ENCODE measurements around the gene EHD3.
"Not testable (repeated sequence)": the region's sequence is repeated elsewhere in the genome, so short reads cannot be mapped to it uniquely, and the experiment has no call there.

Gene EHD3

GRCh38 chr2:31282634-31283033, 48.7 kb downstream of the EHD3 start:
- no peak for TF ChIP-seq CTCF (IDR thresholded peaks at IDR 0.05; ENCODE audit: low read depth, low read length, missing control alignments)
- Histone ChIP-seq H3K4me3 (ENCODE audit: low read depth, low read length) (no peak overlapping the region), H3K27me3 (replicated peaks) (no peaks in the 10 kb centered on the region), H3K36me3 (replicated peaks) (no peaks in the 10 kb centered on the region), H3K27ac (no peak overlapping the region)
- in situ Hi-C loops (cut with HindIII; ENCODE audit: low pct_ligation_motif_present, low sequenced_read_pairs) = no loop called here
- no peak for DNase-seq

- H3K4me3 ChIP-seq (ENCODE audit: low read depth, low read length); H3K36me3 ChIP-seq (replicated peaks); DNase-seq; in situ Hi-C loops (cut with HindIII; ENCODE audit: low pct_ligation_motif_present, low sequenced_read_pairs); H3K27ac ChIP-seq; H3K27me3 ChIP-seq (replicated peaks): not testable (repeated sequence)
Measured at GRCh38 chr2:31283193-31283919, 49.4 kb downstream of the EHD3 start.

GRCh38 chr2:31284107-31284506, 50.2 kb downstream of the EHD3 start:
- Histone ChIP-seq H3K36me3 (replicated peaks) (no peaks in the 10 kb centered on the region), H3K27ac (no peak overlapping the region), H3K27me3 (replicated peaks) (no peaks in the 10 kb centered on the region), H3K4me3 (ENCODE audit: low read depth, low read length) (no peak overlapping the region)
- DNase-seq = no peak
- in situ Hi-C loops (cut with HindIII; ENCODE audit: low pct_ligation_motif_present, low sequenced_read_pairs) = no loop called here
- TF ChIP-seq CTCF (IDR thresholded peaks at IDR 0.05; ENCODE audit: low read depth, low read length, missing control alignments) = no peak

- in situ Hi-C loops (cut with HindIII; ENCODE audit: low pct_ligation_motif_present, low sequenced_read_pairs) = no loop called here
- TF ChIP-seq CTCF (IDR thresholded peaks at IDR 0.05; ENCODE audit: low read depth, low read length, missing control alignments) = no peak
Measured at GRCh38 chr2:31286230-31286629, 52.3 kb downstream of the EHD3 start.

GRCh38 chr2:31286961-31287550, 53.1 kb downstream of the EHD3 start:
- DNase-seq = peak; percentile 54
- no peak for TF ChIP-seq CTCF (IDR thresholded peaks at IDR 0.05; ENCODE audit: low read depth, low read length, missing control alignments)
- in situ Hi-C loops (cut with HindIII; ENCODE audit: low pct_ligation_motif_present, low sequenced_read_pairs) = no loop called here
- Histone ChIP-seq H3K27me3 (replicated peaks) (no peaks in the 10 kb centered on the region), H3K27ac (peak overlapping the region; percentile 41), H3K36me3 (replicated peaks) (no peaks in the 10 kb centered on the region), H3K4me3 (ENCODE audit: low read depth, low read length) (no peak overlapping the region)

More at GRCh38 chr2:31286230-31286629, 52.3 kb downstream of the EHD3 start:
- Histone ChIP-seq H3K4me3 (ENCODE audit: low read depth, low read length) (no peak overlapping the region), H3K27ac (no peak overlapping the region), H3K36me3 (replicated peaks) (no peaks in the 10 kb centered on the region), H3K27me3 (replicated peaks) (no peaks in the 10 kb centered on the region)
- DNase-seq = no peak

GRCh38 chr2:31287654-31288053, 53.7 kb downstream of the EHD3 start:
- in situ Hi-C loops (cut with HindIII; ENCODE audit: low pct_ligation_motif_present, low sequenced_read_pairs) = no loop called here
- DNase-seq = peak; percentile 14
- H3K36me3 ChIP-seq (replicated peaks) = no peaks in the 10 kb centered on the region
- peak overlapping the region; percentile 41 for H3K27ac ChIP-seq
- TF ChIP-seq CTCF (IDR thresholded peaks at IDR 0.05; ENCODE audit: low read depth, low read length, missing control alignments) = no peak
- no peak overlapping the region for H3K4me3 ChIP-seq (ENCODE audit: low read depth, low read length)
- no peaks in the 10 kb centered on the region for H3K27me3 ChIP-seq (replicated peaks)

All from brain microvascular endothelial cell (primary cell).